Stimulated activated naive CD8-positive, alpha-beta T cell treated with anti-CD3 and anti-CD28 coated beads, Interleukin-15, Interleukin-2, amounts not matched to agents 100 ng/mL and 50 ng/mL, for 24 hours (primary cell): Measurements from ENCODE around the gene GLRX.
"Not testable (repeated sequence)": the region's sequence is repeated elsewhere in the genome, so short reads cannot be mapped to it uniquely, and the experiment has no call there.

Experiments
- H3K27ac Mint-ChIP-seq: one replicate; pipeline ENCODE4 v1.8.0; 2021; ENCODE audit warnings: mild to moderate bottlenecking, mixed read lengths
- H3K27me3 Mint-ChIP-seq: one replicate; pipeline ENCODE4 v1.8.0; 2021; ENCODE audit warnings: mixed read lengths
- H3K36me3 Mint-ChIP-seq: one replicate; pipeline ENCODE4 v1.8.0; 2021; ENCODE audit warnings: low read depth, mixed read lengths
- H3K4me1 Mint-ChIP-seq: one replicate; pipeline ENCODE4 v1.8.0; 2021; ENCODE audit warnings: low read depth, mixed read lengths
- H3K4me3 Mint-ChIP-seq: one replicate; pipeline ENCODE4 v1.8.0; 2021; ENCODE audit warnings: mild to moderate bottlenecking, mixed read lengths
- H3K9me3 Mint-ChIP-seq: one replicate; pipeline ENCODE4 v1.8.0; 2021; ENCODE audit warnings: mixed read lengths

GLRX gene

GRCh38 chr5:95822542-95823181 lies at the start of gene GLRX:
Gene GLRX (minus strand): TSS chr5:95822726. CDS start chr5:95822662, 64 bp downstream.
- no peaks in the 10 kb centered on the region for H3K36me3 Mint-ChIP-seq
- H3K27ac Mint-ChIP-seq, result peak within 1 kb of the TSS; percentile 93
- peaks cover 78% of the 10 kb centered on the region for H3K4me1 Mint-ChIP-seq
- peak within 1 kb of the TSS; percentile 93 for H3K4me3 Mint-ChIP-seq
- no peaks in the 10 kb centered on the region for H3K27me3 Mint-ChIP-seq
- no peaks in the 10 kb centered on the region for H3K9me3 Mint-ChIP-seq

GRCh38 chr5:95871146-95871806 lies 48.8 kb upstream of the GLRX start:
- Mint-ChIP-seq H3K9me3 (peaks cover 4% of the 10 kb centered on the region), H3K27ac (peak overlapping the region; percentile 98), H3K36me3 (no peaks in the 10 kb centered on the region), H3K4me3 (peak overlapping the region; percentile 64), H3K4me1 (peaks cover 67% of the 10 kb centered on the region), H3K27me3 (peaks cover 3% of the 10 kb centered on the region)

GRCh38 chr5:95870105-95870672 lies 47.7 kb upstream of the GLRX start:
- Mint-ChIP-seq H3K9me3 (peaks cover 4% of the 10 kb centered on the region), H3K4me1 (peaks cover 76% of the 10 kb centered on the region), H3K4me3 (peak overlapping the region; percentile 64), H3K36me3 (no peaks in the 10 kb centered on the region), H3K27me3 (peaks cover 3% of the 10 kb centered on the region), H3K27ac (peak overlapping the region; percentile 98)

- H3K4me3 Mint-ChIP-seq, result peak overlapping the region; percentile 69
- peaks cover 85% of the 10 kb centered on the region for H3K4me1 Mint-ChIP-seq
- not testable (repeated sequence) for H3K9me3 Mint-ChIP-seq, H3K27me3 Mint-ChIP-seq, H3K36me3 Mint-ChIP-seq
- H3K27ac Mint-ChIP-seq, result peak overlapping the region; percentile 98
Observed at GRCh38 chr5:95869173-95869855, 46.8 kb upstream of the GLRX start.

- peak overlapping the region; percentile 89 for H3K27ac Mint-ChIP-seq
- peaks cover 90% of the 10 kb centered on the region for H3K4me1 Mint-ChIP-seq
- peaks cover 4% of the 10 kb centered on the region for H3K9me3 Mint-ChIP-seq
- no peaks in the 10 kb centered on the region for H3K36me3 Mint-ChIP-seq
- H3K27me3 Mint-ChIP-seq, result no peaks in the 10 kb centered on the region
- no peak overlapping the region for H3K4me3 Mint-ChIP-seq
Observed at GRCh38 chr5:95868136-95868535, 45.6 kb upstream of the GLRX start.

- peaks cover 94% of the 10 kb centered on the region for H3K4me1 Mint-ChIP-seq
- H3K9me3 Mint-ChIP-seq, result peaks cover 4% of the 10 kb centered on the region
- H3K36me3 Mint-ChIP-seq, result no peaks in the 10 kb centered on the region
- peak overlapping the region; percentile 76 for H3K27ac Mint-ChIP-seq
- no peaks in the 10 kb centered on the region for H3K27me3 Mint-ChIP-seq
- no peak overlapping the region for H3K4me3 Mint-ChIP-seq
Observed at GRCh38 chr5:95866435-95867040, 44.0 kb upstream of the GLRX start.

- Mint-ChIP-seq H3K27ac (no peak overlapping the region), H3K36me3 (no peaks in the 10 kb centered on the region), H3K9me3 (peaks cover 4% of the 10 kb centered on the region), H3K27me3 (no peaks in the 10 kb centered on the region), H3K4me1 (peaks cover 94% of the 10 kb centered on the region), H3K4me3 (no peak overlapping the region)
Observed at GRCh38 chr5:95864944-95865504, 42.5 kb upstream of the GLRX start.

GRCh38 chr5:95864456-95864855 lies 41.9 kb upstream of the GLRX start:
- no peaks in the 10 kb centered on the region for H3K36me3 Mint-ChIP-seq
- no peaks in the 10 kb centered on the region for H3K27me3 Mint-ChIP-seq
- H3K27ac Mint-ChIP-seq, result no peak overlapping the region
- peaks cover 4% of the 10 kb centered on the region for H3K9me3 Mint-ChIP-seq
- H3K4me3 Mint-ChIP-seq, result no peak overlapping the region
- H3K4me1 Mint-ChIP-seq, result peaks cover 95% of the 10 kb centered on the region

- peaks cover 95% of the 10 kb centered on the region for H3K4me1 Mint-ChIP-seq
- H3K36me3 Mint-ChIP-seq, result no peaks in the 10 kb centered on the region
- no peak overlapping the region for H3K4me3 Mint-ChIP-seq
- H3K27ac Mint-ChIP-seq, result no peak overlapping the region
- H3K9me3 Mint-ChIP-seq, result peaks cover 4% of the 10 kb centered on the region
- no peaks in the 10 kb centered on the region for H3K27me3 Mint-ChIP-seq
Observed at GRCh38 chr5:95863383-95863757, 40.8 kb upstream of the GLRX start.

- Mint-ChIP-seq H3K27ac (peak overlapping the region; percentile 70), H3K4me1 (peaks cover 95% of the 10 kb centered on the region), H3K27me3 (no peaks in the 10 kb centered on the region), H3K4me3 (no peak overlapping the region), H3K36me3 (no peaks in the 10 kb centered on the region), H3K9me3 (no peaks in the 10 kb centered on the region)
Observed at GRCh38 chr5:95862671-95863382, 40.3 kb upstream of the GLRX start.

- Mint-ChIP-seq H3K4me3 (peak overlapping the region; percentile 63), H3K27me3 (no peaks in the 10 kb centered on the region), H3K4me1 (peaks cover 87% of the 10 kb centered on the region), H3K9me3 (no peaks in the 10 kb centered on the region), H3K27ac (peak overlapping the region; percentile 70), H3K36me3 (no peaks in the 10 kb centered on the region)
Observed at GRCh38 chr5:95861864-95862561, 39.5 kb upstream of the GLRX start.

- Mint-ChIP-seq H3K4me1 (peaks cover 80% of the 10 kb centered on the region), H3K9me3 (no peaks in the 10 kb centered on the region), H3K4me3 (peak overlapping the region; percentile 63), H3K36me3 (no peaks in the 10 kb centered on the region), H3K27me3 (no peaks in the 10 kb centered on the region), H3K27ac (peak overlapping the region; percentile 70)
Observed at GRCh38 chr5:95861221-95861863, 38.8 kb upstream of the GLRX start.

GRCh38 chr5:95859661-95860060 lies 37.1 kb upstream of the GLRX start:
- peaks cover 65% of the 10 kb centered on the region for H3K4me1 Mint-ChIP-seq
- H3K27me3 Mint-ChIP-seq, result no peaks in the 10 kb centered on the region
- H3K27ac Mint-ChIP-seq, result peak overlapping the region; percentile 86
- no peaks in the 10 kb centered on the region for H3K9me3 Mint-ChIP-seq
- no peak overlapping the region for H3K4me3 Mint-ChIP-seq
- no peaks in the 10 kb centered on the region for H3K36me3 Mint-ChIP-seq
